ENCODE results near the gene LRRC3C. TPM values are rescaled to one million over a fixed set of nuclear protein-coding genes. Genes with fewer than 3 reads are reported as not detected.

LRRC3C gene
- total RNA-seq, 2 donors from 2014 or later, result not detected

DNA sequence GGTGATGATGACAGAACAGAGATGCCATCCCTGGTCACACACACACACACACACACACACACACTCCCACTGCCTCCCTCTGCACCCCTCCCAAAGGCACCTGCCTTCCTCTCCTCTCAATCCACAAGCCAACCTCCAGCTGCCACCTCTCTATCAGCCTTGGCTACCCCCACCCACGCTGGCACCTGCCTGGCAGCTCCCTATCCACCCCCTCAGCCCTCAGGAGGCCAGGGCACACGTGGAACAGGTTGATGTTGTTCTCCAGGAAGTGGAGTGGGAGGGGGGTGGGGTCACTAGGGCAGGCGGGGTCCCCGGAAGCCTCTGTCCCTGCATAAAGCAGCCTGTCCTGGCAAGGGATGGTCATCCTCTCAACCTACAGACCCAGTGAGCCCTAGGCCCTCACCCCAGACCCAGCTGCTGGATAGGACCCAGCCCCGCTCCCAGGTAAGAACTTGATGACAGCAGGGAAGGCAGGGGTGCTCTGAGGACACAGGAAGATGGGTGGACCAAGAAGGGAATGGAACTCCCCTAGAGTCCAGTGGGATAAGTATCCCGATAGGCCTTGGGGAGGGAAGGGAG, 35.2 kb downstream of the LRRC3C start, which contains the start of gene GSDMA:
TSS of gene GSDMA (plus strand) at position 363 of the 579 bp plus-strand sequence. CDS start 2,684 bp downstream, outside the sequence.
- no peak for DNase-seq
- Mint-ChIP-seq H3K4me1 (ENCODE audit: low read depth) (peaks cover 33% of the 10 kb centered on the region), H3K27ac (peak within 1 kb of the TSS; percentile 3), H3K36me3 (ENCODE audit: insufficient read depth in 2 of 2) (no peaks in the 10 kb centered on the region), H3K9me3 (no peaks in the 10 kb centered on the region), H3K4me3 (peak within 1 kb of the TSS; percentile 22 to 44), H3K27me3 (ENCODE audit: low read depth) (no peaks in the 10 kb centered on the region)
- ATAC-seq (replicated peaks in 1 of 2), result no peak

DNA sequence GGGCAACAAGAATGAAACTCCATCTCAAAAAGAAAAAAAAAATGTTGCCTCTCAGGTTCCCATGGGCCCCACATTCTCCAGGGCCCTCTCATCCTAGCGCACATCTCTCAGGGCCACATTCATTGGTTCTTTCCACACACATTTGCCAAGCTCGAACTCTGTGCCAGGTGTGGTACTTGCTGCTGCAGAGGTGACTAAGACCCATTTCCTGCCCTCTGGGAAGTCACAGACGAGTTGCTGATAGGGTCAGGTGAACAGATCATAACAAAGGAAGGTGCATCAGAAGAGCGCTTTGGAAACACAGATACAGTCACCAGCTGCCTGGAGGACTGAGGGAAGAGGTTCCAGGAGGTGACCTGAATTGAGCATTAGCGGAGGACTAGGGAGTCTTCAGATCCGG, 36.3 kb downstream of the LRRC3C start:
- Mint-ChIP-seq H3K27ac (peak overlapping the region; percentile 3), H3K4me3 (peak overlapping the region; percentile 22 to 44), H3K4me1 (ENCODE audit: low read depth) (peaks cover 33% of the 10 kb centered on the region), H3K9me3 (no peaks in the 10 kb centered on the region), H3K36me3 (ENCODE audit: insufficient read depth in 2 of 2) (no peaks in the 10 kb centered on the region), H3K27me3 (ENCODE audit: low read depth) (no peaks in the 10 kb centered on the region)
- ATAC-seq (replicated peaks in 1 of 2) (peak; percentile 41 to 73), DNase-seq (peak; percentile 26 to 27)

DNA sequence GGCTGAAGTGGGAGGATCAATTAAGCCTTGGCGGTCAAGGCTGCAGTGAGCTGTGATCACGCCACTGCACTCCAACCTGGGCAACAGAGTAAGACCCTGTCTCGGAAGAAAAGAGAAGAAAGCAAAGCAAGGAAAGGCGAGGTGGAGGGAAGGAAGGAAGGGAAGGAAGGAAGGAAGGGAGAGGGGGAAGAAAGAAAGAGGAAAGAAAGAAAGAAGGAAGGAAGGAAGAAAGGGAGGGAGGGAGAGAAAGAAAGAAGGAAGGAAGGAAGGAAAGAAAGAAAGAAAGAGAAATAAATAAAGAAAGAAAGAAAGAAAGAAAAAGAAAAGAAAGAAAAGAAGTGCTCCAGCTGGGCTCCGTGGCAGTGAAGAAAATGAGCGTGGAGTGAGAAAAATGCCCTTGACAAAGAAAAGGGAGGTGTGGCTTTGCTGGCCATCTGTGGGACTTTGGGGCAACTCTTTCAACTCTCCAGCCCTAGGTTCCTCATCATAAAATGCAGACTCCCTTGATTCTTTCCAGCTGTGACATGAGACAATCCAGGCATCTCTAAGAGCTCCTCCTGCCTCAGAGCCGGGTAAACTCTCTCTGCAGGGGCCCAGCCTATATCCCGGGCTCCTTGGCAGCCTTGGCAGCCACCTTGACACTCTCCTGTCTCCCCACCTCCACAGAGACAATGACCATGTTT, 37.6 kb downstream of the LRRC3C start:
- DNase-seq (no peak), ATAC-seq (replicated peaks in 1 of 2) (no peak)
- H3K4me1 Mint-ChIP-seq (ENCODE audit: low read depth), result peaks cover 27% of the 10 kb centered on the region
- no peak overlapping the region for H3K4me3 Mint-ChIP-seq
- no peaks in the 10 kb centered on the region for H3K36me3 Mint-ChIP-seq (ENCODE audit: insufficient read depth in 2 of 2)
- H3K27me3 Mint-ChIP-seq (ENCODE audit: low read depth), result peaks cover 8% of the 10 kb centered on the region
- H3K9me3 Mint-ChIP-seq, result no peaks in the 10 kb centered on the region
- no peak overlapping the region for H3K27ac Mint-ChIP-seq

DNA sequence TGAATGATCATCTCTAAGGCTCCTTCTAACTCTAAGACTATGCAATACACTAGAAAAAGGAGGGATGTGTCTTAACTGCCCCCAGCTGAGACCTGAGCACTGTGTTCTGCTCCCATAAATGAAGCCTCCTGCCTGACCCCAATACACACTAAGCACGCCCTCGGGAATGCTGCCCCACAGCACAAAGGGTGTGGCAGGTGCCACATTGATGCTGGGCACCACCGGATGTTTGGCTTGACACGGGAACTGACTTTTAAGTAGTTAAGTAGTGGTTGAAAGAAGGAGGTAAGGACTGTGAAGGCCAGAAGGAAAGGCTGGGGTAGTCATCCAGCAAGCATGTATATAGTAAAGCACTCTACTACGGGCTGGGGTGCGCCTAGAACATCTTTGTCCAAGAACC, 39.2 kb downstream of the LRRC3C start:
- Mint-ChIP-seq H3K9me3 (no peaks in the 10 kb centered on the region), H3K27ac (no peak overlapping the region), H3K36me3 (ENCODE audit: insufficient read depth in 2 of 2) (no peaks in the 10 kb centered on the region), H3K4me1 (ENCODE audit: low read depth) (peaks cover 27% of the 10 kb centered on the region), H3K27me3 (ENCODE audit: low read depth) (peaks cover 17% of the 10 kb centered on the region), H3K4me3 (no peak overlapping the region)
- ATAC-seq (replicated peaks in 1 of 2), result no peak
- no peak for DNase-seq

DNA sequence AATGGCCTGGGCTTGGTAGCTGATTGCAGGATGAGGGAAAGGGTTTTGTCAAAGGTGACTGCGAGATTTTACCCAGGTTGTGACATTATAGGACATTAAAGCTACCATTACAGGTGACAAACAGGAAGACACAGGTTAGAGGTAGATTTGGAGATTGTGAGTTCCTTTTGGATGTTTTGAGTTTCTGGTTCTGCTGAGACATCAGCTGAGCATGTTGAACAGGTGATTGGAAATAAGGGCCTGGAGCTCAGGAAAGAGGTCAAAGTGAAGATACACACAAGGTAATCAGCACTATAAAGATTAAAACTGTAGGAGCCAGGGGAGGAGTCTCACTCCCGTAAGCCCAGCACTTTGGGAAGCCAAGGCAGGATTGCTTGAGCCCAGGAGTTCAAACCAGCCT, 41.2 kb downstream of the LRRC3C start:
- H3K9me3 Mint-ChIP-seq, result no peaks in the 10 kb centered on the region
- no peak overlapping the region for H3K4me3 Mint-ChIP-seq
- DNase-seq (no peak), ATAC-seq (replicated peaks in 1 of 2) (no peak)
- H3K27ac Mint-ChIP-seq, result no peak overlapping the region
- H3K4me1 Mint-ChIP-seq (ENCODE audit: low read depth), result peaks cover 9% of the 10 kb centered on the region
- peaks cover 17% of the 10 kb centered on the region for H3K27me3 Mint-ChIP-seq (ENCODE audit: low read depth)
- H3K36me3 Mint-ChIP-seq (ENCODE audit: insufficient read depth in 2 of 2), result no peaks in the 10 kb centered on the region

DNA sequence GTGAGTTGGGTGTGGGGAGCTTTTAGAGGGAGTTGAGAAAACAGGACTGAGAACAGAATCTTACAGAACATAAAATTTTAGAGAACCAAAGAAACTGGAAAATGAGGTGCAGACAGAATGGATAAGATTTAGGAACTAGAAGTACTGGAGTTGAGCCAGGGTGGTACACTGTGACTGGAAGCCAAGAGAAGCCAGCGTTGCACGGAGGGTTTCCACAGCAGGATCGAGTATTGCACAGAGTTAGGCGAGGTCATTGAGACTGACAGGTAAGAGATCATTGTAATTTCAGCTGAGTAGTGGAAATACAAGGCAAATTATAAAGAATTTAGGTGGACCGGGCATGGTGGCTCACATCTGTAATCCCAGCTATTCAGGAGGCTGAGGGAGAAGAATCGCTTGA, 41.8 kb downstream of the LRRC3C start:
- H3K9me3 Mint-ChIP-seq, result no peaks in the 10 kb centered on the region
- no peak for DNase-seq
- H3K4me1 Mint-ChIP-seq (ENCODE audit: low read depth), result peaks cover 4% of the 10 kb centered on the region
- peaks cover 17% of the 10 kb centered on the region for H3K27me3 Mint-ChIP-seq (ENCODE audit: low read depth)
- ATAC-seq (replicated peaks in 1 of 2), result no peak
- no peak overlapping the region for H3K27ac Mint-ChIP-seq
- no peak overlapping the region for H3K4me3 Mint-ChIP-seq
- H3K36me3 Mint-ChIP-seq (ENCODE audit: insufficient read depth in 2 of 2), result no peaks in the 10 kb centered on the region

DNA sequence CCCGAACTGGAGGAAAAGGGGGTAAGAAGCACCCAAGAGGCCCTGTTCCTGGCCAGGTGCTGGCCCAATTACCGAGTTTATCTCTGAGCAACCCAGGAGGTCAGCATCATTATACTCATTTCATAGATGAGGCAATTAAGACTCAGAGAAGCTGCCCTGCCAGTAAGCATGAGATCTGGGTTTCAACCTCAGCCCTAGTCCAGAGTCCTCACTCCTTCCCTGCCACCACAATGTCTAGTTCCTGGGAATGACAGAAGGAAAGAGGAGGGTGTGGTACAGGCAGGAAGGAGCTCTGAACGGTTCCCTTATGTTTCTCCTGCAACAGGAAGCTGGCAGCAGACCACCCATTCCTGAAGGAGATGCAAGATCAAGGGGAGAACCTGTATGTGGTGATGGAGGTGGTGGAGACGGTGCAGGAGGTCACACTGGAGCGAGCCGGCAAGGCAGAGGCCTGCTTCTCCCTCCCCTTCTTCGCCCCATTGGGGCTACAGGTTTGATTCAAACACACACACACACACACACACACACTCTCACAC, 42.7 kb downstream of the LRRC3C start:
- no peak for DNase-seq
- no peaks in the 10 kb centered on the region for H3K9me3 Mint-ChIP-seq
- no peaks in the 10 kb centered on the region for H3K36me3 Mint-ChIP-seq (ENCODE audit: insufficient read depth in 2 of 2)
- no peak overlapping the region for H3K27ac Mint-ChIP-seq
- no peaks in the 10 kb centered on the region for H3K4me1 Mint-ChIP-seq (ENCODE audit: low read depth)
- peaks cover 17% of the 10 kb centered on the region for H3K27me3 Mint-ChIP-seq (ENCODE audit: low read depth)
- ATAC-seq (replicated peaks in 1 of 2), result no peak
- no peak overlapping the region for H3K4me3 Mint-ChIP-seq

DNA sequence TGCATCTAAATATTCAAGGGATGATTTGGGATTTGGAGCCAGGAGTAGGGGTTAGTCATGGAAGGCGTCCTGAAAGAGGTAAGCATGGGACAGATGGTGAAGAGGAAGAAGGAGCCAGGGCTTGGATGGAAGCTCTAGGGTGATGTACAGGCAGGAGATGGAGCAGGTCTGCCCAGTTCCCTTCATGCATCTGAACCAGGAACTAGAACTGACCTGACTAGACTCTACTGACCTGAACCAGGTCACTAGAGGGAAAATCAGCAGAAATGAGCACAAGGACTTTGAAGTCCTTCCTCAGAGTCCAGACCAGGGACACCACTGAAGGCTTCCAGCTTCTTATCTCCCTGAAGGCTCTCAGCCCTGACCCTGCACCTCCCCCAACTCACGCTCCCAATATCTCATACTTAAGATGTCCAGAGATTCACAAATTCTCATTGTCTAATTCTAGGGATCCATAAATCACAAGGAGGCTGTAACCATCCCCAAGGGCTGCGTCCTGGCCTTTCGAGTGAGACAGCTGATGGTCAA, 43.6 kb downstream of the LRRC3C start:
- Mint-ChIP-seq H3K36me3 (ENCODE audit: insufficient read depth in 2 of 2) (no peaks in the 10 kb centered on the region), H3K9me3 (no peaks in the 10 kb centered on the region), H3K4me1 (ENCODE audit: low read depth) (no peaks in the 10 kb centered on the region), H3K27me3 (ENCODE audit: low read depth) (peaks cover 17% of the 10 kb centered on the region), H3K27ac (no peak overlapping the region), H3K4me3 (no peak overlapping the region)
- DNase-seq (no peak), ATAC-seq (replicated peaks in 1 of 2) (no peak)

DNA sequence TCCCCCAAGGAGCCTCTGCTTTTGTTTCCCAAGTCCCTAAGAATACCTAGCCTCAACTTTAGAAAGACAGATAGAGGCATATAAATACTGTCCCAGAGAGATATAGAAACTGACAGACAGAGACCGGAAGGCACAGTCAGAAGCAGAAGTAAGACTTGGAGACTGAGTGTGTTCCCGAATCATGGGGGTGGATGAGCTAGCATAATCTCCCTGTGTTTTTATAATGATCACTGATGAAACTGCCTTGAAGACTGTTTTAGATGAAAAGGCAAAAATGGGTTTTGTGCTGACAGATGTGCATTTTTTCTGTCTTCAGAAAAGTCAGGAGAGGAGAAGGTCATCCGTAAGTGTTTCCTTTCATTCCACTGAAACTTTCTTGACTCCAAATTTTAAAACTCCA, 44.7 kb downstream of the LRRC3C start:
- no peak for ATAC-seq (replicated peaks in 1 of 2)
- Mint-ChIP-seq H3K27ac (no peak overlapping the region), H3K4me3 (no peak overlapping the region), H3K4me1 (ENCODE audit: low read depth) (no peaks in the 10 kb centered on the region), H3K9me3 (no peaks in the 10 kb centered on the region), H3K27me3 (ENCODE audit: low read depth) (peaks cover 17% of the 10 kb centered on the region), H3K36me3 (ENCODE audit: insufficient read depth in 2 of 2) (no peaks in the 10 kb centered on the region)
- no peak for DNase-seq

DNA sequence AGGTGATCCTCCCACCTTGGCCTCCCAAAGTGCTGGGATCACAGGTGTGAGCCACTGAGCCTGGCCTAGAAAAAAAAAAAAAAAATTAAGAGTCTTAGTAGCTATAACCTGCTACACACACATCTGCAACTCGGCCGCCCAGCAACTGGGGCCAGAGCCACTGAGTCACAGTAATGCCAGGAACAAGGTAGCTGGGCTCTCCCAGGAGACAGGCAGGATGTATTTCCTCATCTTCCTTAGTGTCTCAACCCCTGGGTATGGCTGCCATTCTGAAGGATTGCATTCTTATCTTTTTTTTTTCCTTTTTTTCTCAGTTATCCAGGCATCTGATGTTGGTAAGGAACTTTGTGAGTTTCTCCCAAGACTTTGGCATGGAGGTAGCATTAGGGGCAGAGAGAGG, 46.0 kb downstream of the LRRC3C start:
- DNase-seq (no peak), ATAC-seq (replicated peaks in 1 of 2) (no peak)
- Mint-ChIP-seq H3K4me1 (ENCODE audit: low read depth) (no peaks in the 10 kb centered on the region), H3K27ac (no peak overlapping the region), H3K36me3 (ENCODE audit: insufficient read depth in 2 of 2) (no peaks in the 10 kb centered on the region), H3K4me3 (no peak overlapping the region), H3K9me3 (no peaks in the 10 kb centered on the region), H3K27me3 (ENCODE audit: low read depth) (peaks cover 17% of the 10 kb centered on the region)

DNA sequence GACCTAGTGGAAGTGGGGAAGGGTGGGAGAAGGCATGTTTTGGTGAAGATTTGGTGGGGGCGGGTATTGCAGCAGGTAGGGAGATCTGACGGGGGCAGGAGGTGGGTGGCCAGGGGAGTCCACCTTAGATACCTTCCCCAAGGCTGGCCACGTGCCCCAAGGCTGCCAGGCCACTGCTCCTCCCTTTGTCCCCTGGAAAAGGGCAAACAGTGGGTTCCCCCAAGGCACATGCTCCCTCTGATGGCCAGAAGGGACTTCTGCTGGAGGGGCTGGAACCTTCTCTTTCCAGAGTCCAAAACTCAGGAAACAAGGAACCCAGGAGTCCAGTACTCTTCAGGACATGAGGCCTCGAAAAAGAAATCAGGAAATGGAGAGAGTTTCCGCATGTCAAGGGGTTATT, 46.9 kb downstream of the LRRC3C start:
- no peaks in the 10 kb centered on the region for H3K9me3 Mint-ChIP-seq
- H3K27ac Mint-ChIP-seq, result no peak overlapping the region
- ATAC-seq (replicated peaks in 1 of 2) (no peak), DNase-seq (no peak)
- peaks cover 3% of the 10 kb centered on the region for H3K4me1 Mint-ChIP-seq (ENCODE audit: low read depth)
- H3K4me3 Mint-ChIP-seq, result no peak overlapping the region
- H3K27me3 Mint-ChIP-seq (ENCODE audit: low read depth), result peaks cover 21% of the 10 kb centered on the region
- no peaks in the 10 kb centered on the region for H3K36me3 Mint-ChIP-seq (ENCODE audit: insufficient read depth in 2 of 2)

DNA sequence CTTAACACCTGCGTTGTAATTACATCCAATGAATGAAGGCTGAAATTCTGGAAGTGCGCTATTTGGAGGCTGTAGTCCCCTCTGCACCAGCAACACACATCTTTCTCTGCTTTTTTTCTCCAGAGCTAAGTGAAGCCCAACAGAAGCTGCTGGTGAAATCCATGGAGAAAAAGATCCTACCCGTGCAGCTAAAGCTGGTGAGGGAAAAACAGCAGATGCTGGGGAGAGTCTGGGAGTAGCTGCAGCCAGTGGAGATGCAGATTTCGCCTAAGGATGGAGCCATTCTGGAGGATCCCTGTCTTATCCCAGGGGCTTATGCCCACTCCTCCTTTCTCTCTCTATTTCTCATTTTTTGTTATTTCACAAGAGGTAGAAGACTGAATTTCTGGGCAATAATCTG, 48.3 kb downstream of the LRRC3C start:
- no peak for ATAC-seq (replicated peaks in 1 of 2)

DNA sequence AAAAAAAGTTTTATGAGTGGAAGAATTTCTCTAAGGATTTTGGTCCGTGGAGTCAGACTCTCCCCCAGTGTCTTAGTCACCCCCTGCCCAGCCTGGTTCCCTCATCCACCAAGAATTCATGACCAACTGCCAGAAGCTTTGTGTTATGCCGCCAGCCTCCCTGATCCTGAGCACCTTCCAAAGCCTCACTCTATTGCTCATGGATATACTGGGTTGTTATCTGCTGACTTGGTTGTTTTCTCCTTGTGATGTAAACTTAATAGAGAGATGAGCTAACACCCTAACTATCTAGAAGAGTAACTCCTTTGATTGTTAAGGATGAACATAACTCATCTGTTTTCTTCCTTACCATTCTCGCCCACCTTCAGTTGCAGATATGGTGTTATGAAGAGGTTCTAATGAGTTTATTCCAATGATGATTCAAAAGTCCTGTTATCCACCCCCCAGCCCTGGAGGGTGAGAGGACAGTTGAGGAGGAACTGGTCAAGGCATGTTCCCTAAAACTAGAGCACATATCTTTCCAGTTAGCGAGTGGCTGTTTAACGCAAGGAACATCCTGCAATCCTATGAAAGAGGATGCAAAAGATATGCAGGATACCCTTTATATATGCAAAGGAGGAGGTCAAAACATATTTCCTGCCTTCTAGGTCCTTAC, 51.6 kb downstream of the LRRC3C start:
- Mint-ChIP-seq H3K9me3 (no peaks in the 10 kb centered on the region), H3K4me1 (ENCODE audit: low read depth) (peaks cover 37% of the 10 kb centered on the region), H3K4me3 (peak overlapping the region; percentile 52 to 94), H3K27ac (no peak overlapping the region), H3K27me3 (ENCODE audit: low read depth) (peaks cover 6% of the 10 kb centered on the region), H3K36me3 (ENCODE audit: insufficient read depth in 2 of 2) (peaks cover 2 to 5% of the 10 kb centered on the region in 2 donors)
- DNase-seq (no peak), ATAC-seq (replicated peaks in 1 of 2) (no peak)

More for the DNA sequence above, 48.3 kb downstream of the LRRC3C start:
- H3K36me3 Mint-ChIP-seq (ENCODE audit: insufficient read depth in 2 of 2), result no peaks in the 10 kb centered on the region
- H3K27ac Mint-ChIP-seq, result no peak overlapping the region
- peaks cover 13% of the 10 kb centered on the region for H3K4me1 Mint-ChIP-seq (ENCODE audit: low read depth)
- peaks cover 9% of the 10 kb centered on the region for H3K27me3 Mint-ChIP-seq (ENCODE audit: low read depth)
- H3K9me3 Mint-ChIP-seq, result no peaks in the 10 kb centered on the region
- H3K4me3 Mint-ChIP-seq, result no peak overlapping the region
- no peak for DNase-seq

All from activated T-cell treated with anti-CD3 and anti-CD28 coated beads, Interleukin-2, amount 50 U/mL, for 72 hours (primary cell).